Breast epithelium (tissue), 4 donors: Measurements from ENCODE around the gene QSOX2. TPM values are rescaled to one million over a fixed set of nuclear protein-coding genes. Genes with fewer than 3 reads are reported as not detected.
"Not testable (repeated sequence)": the region's sequence is repeated elsewhere in the genome, so short reads cannot be mapped to it uniquely, and the experiment has no call there.

Experiments used
- DNase-seq, 2 donors: peaks; one replicate each; pipeline ENCODE4 v3.0.0-alpha.2; 2019; ENCODE audit warnings: low spot score in 2 of 2
- H3K27ac ChIP-seq, 2 donors: fragments of 200-600 bp; sonication (generic) in 1 of 2; one replicate each; pipeline ENCODE4 v1.5.1; 2016 to 2019; ENCODE audit warnings: mild to moderate bottlenecking in 1 of 2
- H3K27me3 ChIP-seq, 2 donors: fragments of 200-600 bp; sonication (generic) in 1 of 2; one replicate each; pipeline versions ENCODE4 v1.5.1 to v1.6.0; 2017 to 2019; ENCODE audit warnings: control low read depth in 1 of 2, mild to moderate bottlenecking in 1 of 2
- H3K36me3 ChIP-seq: fragments of 200-600 bp; one replicate; pipeline ENCODE4 v1.5.1; 2019
- H3K4me1 ChIP-seq, 2 donors: fragments of 200-600 bp; sonication (generic); one replicate each; pipeline ENCODE4 v1.5.1; 2016 to 2019; ENCODE audit warnings: control low read depth in 1 of 2
- H3K4me3 ChIP-seq, 3 donors: fragments of 200-600 bp; sonication (generic); 1 replicate in 2 of 3; 2 replicates in 1 of 3; pipeline ENCODE4 v1.5.1; 2016 to 2019; ENCODE audit warnings: mild to moderate bottlenecking in 3 of 3, moderate library complexity in 2 of 3
- H3K9me3 ChIP-seq, 2 donors: fragments of 200-600 bp; sonication (generic) in 1 of 2; one replicate each; pipeline ENCODE4 v1.5.1; 2016 to 2019; ENCODE audit warnings: control low read depth in 1 of 2
- CTCF ChIP-seq, 3 donors: fragments of 450-650 bp; IDR thresholded peaks; one replicate each; pipeline ENCODE4 v1.5.1; 2016 to 2017; ENCODE audit warnings: antibody characterized with exemption in 3 of 3, mild to moderate bottlenecking in 3 of 3, moderate library complexity in 3 of 3
- POLR2A ChIP-seq: fragments of 450-650 bp; IDR thresholded peaks from one replicate; pipeline ENCODE4 v1.6.1; 2016; ENCODE audit warnings: antibody characterized with exemption, mild to moderate bottlenecking, moderate library complexity
- POLR2AphosphoS5 ChIP-seq, 3 donors: sonication (generic); formaldehyde crosslinking; IDR thresholded peaks; one replicate each; pipeline ENCODE4 v1.6.1; 2017; ENCODE audit warnings: antibody characterized with exemption in 3 of 3
- intact Hi-C: fragments of 100-400 bp; cut with DNase I; formaldehyde crosslinking; loops from one replicate; pipeline ENCODE4 v1.15.1; 2023; ENCODE audit warnings: low total_unique reads
- total RNA-seq, 3 donors: library from RNA; depleted of rRNA; stranded (reverse); fragments of >200 nt; gene quantifications; one replicate each; pipeline ENCODE4 v1.1.0, GENCODE V29; 2016

The QSOX2 gene
- total RNA-seq, 3 donors from 2014 or later = 5.6 to 8.8 (median 6.2) TPM

DNA sequence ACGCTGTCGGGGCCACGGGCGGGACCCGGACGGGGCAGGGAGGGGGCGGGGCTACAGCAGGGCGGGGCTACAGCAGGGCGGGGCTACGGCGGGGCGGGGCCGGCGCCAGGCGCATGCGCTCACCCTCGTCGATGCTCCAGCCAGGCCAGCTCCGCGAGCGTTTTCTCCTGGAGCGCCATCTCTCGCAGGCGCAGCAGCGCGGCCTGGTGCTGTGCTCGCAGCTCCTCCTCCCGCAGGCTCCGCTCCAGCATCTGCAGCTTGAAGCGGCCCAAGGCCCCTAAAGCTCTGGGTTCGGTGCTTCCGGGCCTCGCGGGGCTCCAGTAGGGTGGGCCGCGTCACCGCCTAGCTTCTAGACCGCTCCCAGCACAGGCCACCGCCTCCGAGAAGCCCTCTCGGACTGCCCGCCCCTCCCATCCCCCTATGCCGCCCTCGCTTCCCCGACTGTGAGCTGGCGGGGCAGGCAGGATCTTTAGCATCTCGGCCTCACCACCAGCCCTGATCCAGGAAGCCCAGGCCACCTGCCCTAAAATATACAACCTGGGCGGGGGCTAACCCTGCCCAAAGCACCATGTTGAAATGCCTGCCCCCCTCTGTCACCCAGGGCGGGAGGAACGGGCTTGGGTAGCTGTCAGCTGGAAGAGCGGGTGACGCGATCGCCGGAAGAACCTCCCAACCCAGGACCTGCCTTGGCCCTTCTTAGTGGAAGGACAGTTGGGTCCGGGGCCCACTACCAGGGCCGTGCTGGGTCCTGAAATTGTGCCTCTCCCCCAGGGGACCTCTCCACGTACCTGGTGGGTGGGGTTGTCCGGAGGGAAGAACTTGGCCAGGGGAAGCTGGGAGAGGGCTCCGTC lies 21.9 kb upstream of the QSOX2 start:
- H3K36me3 ChIP-seq = no peaks in the 10 kb centered on the region
- H3K9me3 ChIP-seq = no peaks in the 10 kb centered on the region
- H3K27me3 ChIP-seq = no peaks in the 10 kb centered on the region
- no peaks in the 10 kb centered on the region for H3K4me1 ChIP-seq
- DNase-seq = peak; percentile 44 to 65
- H3K27ac ChIP-seq = peak overlapping the region in 1 of 2 donors; percentile 9
- intact Hi-C loops = loop anchor here (5.0 kb wide), 1 partner anchor 750 kb away; no protein-coding TSS in a partner anchor
- TF ChIP-seq POLR2AphosphoS5 (IDR thresholded peaks at IDR 0.05) (no peak), CTCF (IDR thresholded peaks at IDR 0.05) (no peak), POLR2A (no peak)
- peak overlapping the region; percentile 35 to 65 (median 49) for H3K4me3 ChIP-seq

- intact Hi-C loops = loop anchor here (5.0 kb wide), 1 partner anchor 749 kb away; no protein-coding TSS in a partner anchor
- not testable (repeated sequence) for H3K36me3 ChIP-seq, H3K27ac ChIP-seq, DNase-seq, H3K4me1 ChIP-seq, H3K27me3 ChIP-seq, H3K9me3 ChIP-seq
- peak overlapping the region in 2 of 3 donors; percentile 49 to 65 for H3K4me3 ChIP-seq
Measured at GRCh38 chr9:136266641-136267040, 21.0 kb upstream of the QSOX2 start.

DNA sequence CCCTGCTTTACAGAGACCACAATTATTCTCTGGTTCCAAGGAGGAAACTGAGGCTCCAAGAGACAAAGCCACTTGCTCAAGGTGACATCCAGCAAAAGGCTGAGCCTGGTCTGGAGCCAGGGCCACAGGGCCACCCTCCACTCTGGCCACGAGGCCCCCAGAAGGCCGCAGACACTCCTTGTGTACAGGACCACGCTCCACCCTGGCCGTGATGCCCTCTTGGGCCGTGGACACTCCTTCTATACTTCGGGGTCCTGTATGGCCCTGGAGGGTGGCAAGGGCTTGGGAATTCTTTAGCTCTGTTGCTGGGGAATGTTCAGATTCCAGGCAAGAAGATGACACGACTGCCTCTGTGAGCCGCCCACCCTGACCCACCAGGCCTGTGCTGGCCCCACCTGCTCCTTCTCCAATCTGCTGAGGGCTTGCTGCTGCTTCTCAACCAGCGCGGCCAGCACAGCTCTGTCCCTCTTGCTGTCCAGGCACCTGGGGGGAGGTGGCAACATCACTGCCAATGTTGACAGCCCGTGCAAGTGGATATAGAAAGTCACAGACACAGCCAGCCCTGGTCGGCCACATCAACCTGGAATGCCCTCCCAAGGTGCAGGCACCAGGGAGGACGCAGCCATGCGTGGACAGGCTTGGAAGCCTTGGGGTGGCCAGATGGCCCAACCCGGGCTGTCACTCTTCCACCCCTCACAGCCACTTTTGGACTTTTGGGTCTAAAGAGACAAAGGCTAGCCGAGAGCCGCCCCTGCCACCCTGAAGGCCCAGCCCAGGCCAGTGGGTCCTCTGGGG lies 20.1 kb upstream of the QSOX2 start:
- TF ChIP-seq POLR2A = no peak

DNA sequence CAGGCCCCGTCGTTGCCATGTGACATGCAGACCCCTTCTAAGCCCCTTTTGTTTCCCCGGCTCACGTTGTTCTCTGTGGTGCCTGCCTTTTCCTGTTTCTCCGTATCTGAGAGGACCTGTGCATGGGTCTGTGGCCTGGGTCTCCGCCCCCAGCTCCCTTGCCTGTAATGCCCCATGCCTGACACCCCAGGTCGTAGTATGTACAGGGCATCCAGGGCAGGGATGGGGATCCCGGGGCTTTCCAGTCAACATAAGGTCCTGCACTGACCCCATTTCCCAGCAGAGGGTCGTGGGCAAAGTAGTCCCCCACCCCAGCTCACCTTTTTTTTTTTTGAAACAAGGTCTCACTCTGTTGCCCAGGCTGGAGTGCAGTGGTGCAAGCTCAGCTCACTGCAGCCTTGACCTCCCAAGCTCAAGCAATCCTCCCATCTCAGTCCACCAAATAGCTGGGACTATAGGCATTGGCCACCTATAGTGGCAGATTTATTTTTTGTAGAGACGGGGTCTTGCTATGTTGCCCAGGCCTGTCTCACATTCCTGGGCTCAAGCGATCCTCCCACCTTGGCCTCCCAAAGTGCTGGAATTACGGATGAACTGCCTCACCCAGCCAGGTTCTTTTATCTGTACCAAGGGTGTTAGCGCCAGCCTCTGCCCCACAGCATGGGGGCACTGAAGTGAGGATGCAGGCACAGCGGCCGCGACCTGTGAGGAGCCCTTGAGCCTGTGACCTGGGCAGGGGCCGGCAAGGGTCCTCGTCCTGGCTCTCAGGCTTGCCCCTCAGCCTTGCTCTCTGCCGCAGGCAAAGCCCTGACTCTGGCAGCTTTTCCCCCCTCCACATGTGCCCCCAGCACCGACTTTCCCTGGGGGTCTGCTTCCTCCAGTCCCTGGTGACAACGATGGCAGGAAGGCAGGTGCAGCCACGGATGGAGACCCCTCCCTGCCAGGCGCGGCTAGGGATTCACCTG lies 19.1 kb upstream of the QSOX2 start:
- no peak overlapping the region for H3K27ac ChIP-seq
- no peaks in the 10 kb centered on the region for H3K4me1 ChIP-seq
- no peak for TF ChIP-seq CTCF (IDR thresholded peaks at IDR 0.05)
- TF ChIP-seq POLR2AphosphoS5 (IDR thresholded peaks at IDR 0.05) = no peak
- TF ChIP-seq POLR2A = no peak
- DNase-seq = no peak
- no peaks in the 10 kb centered on the region for H3K27me3 ChIP-seq
- no peaks in the 10 kb centered on the region for H3K36me3 ChIP-seq
- intact Hi-C loops = loop anchor here (5.0 kb wide), 1 partner anchor 747 kb away; no protein-coding TSS in a partner anchor
- H3K4me3 ChIP-seq = no peak overlapping the region
- H3K9me3 ChIP-seq = no peaks in the 10 kb centered on the region

More for the DNA sequence above, 20.1 kb upstream of the QSOX2 start:
- Histone ChIP-seq H3K36me3 (no peaks in the 10 kb centered on the region), H3K27me3 (no peaks in the 10 kb centered on the region), H3K27ac (no peak overlapping the region), H3K4me1 (no peaks in the 10 kb centered on the region), H3K9me3 (no peaks in the 10 kb centered on the region), H3K4me3 (no peak overlapping the region)
- no peak for DNase-seq
- intact Hi-C loops = loop anchor here (5.0 kb wide), 1 partner anchor 748 kb away; no protein-coding TSS in a partner anchor

DNA sequence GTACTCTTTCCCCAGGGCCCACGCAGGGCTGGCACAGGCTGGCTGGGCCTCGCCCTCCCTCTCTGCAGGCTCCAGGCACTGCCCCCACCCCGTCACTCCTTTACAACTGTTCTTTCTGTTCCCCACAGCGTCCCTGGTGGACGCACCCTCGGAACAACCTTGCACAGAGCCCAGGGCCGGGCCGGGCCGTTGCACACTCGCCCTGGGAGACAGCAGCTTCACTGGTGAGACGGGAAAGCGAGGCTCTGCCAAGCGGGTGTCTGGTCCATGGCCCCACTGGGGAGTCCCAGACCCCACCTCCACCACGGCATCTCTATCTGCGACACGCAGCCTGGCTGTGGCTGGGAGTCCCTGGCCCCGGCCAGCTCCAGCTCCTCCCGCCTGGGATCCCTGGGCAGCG lies 18.4 kb upstream of the QSOX2 start:
- Histone ChIP-seq H3K27ac (no peak overlapping the region), H3K36me3 (no peaks in the 10 kb centered on the region), H3K4me1 (no peaks in the 10 kb centered on the region), H3K9me3 (no peaks in the 10 kb centered on the region), H3K27me3 (no peaks in the 10 kb centered on the region), H3K4me3 (no peak overlapping the region)
- TF ChIP-seq POLR2AphosphoS5 (IDR thresholded peaks at IDR 0.05) = no peak
- DNase-seq = no peak
- intact Hi-C loops = no loop called here

DNA sequence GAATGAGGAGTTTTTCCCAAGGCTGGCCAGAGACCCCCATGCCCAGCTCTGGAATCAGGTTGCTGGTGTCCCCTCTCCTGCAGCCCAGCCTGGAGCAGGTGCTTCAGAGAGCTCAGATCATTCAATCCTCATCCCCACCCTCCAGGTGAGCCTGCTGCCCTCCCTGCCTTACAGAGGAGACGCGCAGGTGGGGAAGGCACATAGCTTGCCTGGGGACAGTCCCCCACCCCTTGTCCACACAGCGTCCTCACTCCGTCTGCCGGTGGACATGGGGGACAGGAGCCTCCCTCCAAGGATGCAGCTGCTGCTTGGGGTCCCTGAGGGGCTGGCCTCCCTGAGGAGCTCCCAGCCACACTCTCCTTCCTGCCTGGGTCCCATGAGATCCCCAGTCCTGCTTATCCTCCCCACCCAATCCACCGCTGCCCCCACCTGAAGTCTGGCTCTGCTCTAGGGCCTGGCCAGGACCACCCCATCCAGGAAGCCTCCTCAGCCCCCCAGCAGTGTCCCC lies 17.1 kb upstream of the QSOX2 start:
- intact Hi-C loops = no loop called here
- no peak for TF ChIP-seq POLR2AphosphoS5 (IDR thresholded peaks at IDR 0.05)
- TF ChIP-seq CTCF (IDR thresholded peaks at IDR 0.05) = no peak
- no peak for TF ChIP-seq POLR2A
- H3K4me3 ChIP-seq = no peak overlapping the region
- no peaks in the 10 kb centered on the region for H3K4me1 ChIP-seq
- DNase-seq = no peak
- no peaks in the 10 kb centered on the region for H3K36me3 ChIP-seq
- no peak overlapping the region for H3K27ac ChIP-seq
- H3K27me3 ChIP-seq = no peaks in the 10 kb centered on the region
- H3K9me3 ChIP-seq = no peaks in the 10 kb centered on the region
